H9 (cell line): ENCODE results near the gene ERMAP. TPM values are rescaled to one million over a fixed set of nuclear protein-coding genes. Genes with fewer than 3 reads are reported as not detected.

Source experiments
- DNase-seq: peaks from one replicate; pipeline ENCODE4 v3.0.0-alpha.2; 2017
- H2AFZ ChIP-seq: one replicate; pipeline ENCODE4 v1.6.1; 2013; ENCODE audit warnings: mild to moderate bottlenecking, low read length, control low read depth, moderate library complexity
- H2AK5ac ChIP-seq: 2 replicates; pipeline ENCODE4 v1.6.1; 2013; ENCODE audit warnings: low read length, control low read depth, mixed read lengths; ENCODE audit not compliant: insufficient read length
- H2BK120ac ChIP-seq: one replicate; pipeline ENCODE4 v1.6.1; 2013; ENCODE audit warnings: low read depth, mild to moderate bottlenecking, low read length, control low read depth, inconsistent platforms; ENCODE audit not compliant: poor library complexity, severe bottlenecking
- H2BK12ac ChIP-seq: 2 replicates; pipeline ENCODE4 v1.6.1; 2013; ENCODE audit warnings: low read length, control low read depth, mixed read lengths, low read depth; ENCODE audit not compliant: insufficient read length
- H2BK15ac ChIP-seq: 2 replicates; pipeline ENCODE4 v1.6.1; 2013; ENCODE audit warnings: low read depth, low read length, control low read depth
- H2BK20ac ChIP-seq: one replicate; pipeline ENCODE4 v1.6.1; 2013; ENCODE audit warnings: low read depth, mild to moderate bottlenecking, low read length, control low read depth, inconsistent platforms; ENCODE audit not compliant: poor library complexity, severe bottlenecking
- H2BK5ac ChIP-seq: 2 replicates; pipeline ENCODE4 v1.6.1; 2013; ENCODE audit warnings: low read length, control low read depth, mixed read lengths; ENCODE audit not compliant: insufficient read length
- H3K14ac ChIP-seq: 2 replicates; pipeline ENCODE4 v1.6.1; 2013; ENCODE audit warnings: low read length, control low read depth; ENCODE audit not compliant: insufficient read depth
- H3K18ac ChIP-seq: 2 replicates; pipeline ENCODE4 v1.6.1; 2013; ENCODE audit warnings: low read depth, mild to moderate bottlenecking, mixed read lengths, low read length, control low read depth; ENCODE audit not compliant: insufficient read length
- H3K23ac ChIP-seq: 2 replicates; pipeline ENCODE4 v1.6.1; 2013; ENCODE audit warnings: low read length, control low read depth, mixed read lengths, low read depth; ENCODE audit not compliant: insufficient read length
- H3K23me2 ChIP-seq: 2 replicates; pipeline ENCODE4 v1.6.1; 2013; ENCODE audit warnings: low read depth, mild to moderate bottlenecking, mixed read lengths, low read length, control low read depth; ENCODE audit not compliant: insufficient read length, poor library complexity, severe bottlenecking
- H3K27ac ChIP-seq: 2 replicates; pipeline ENCODE4 v1.5.1; 2013; ENCODE audit warnings: low read length, control low read depth, mixed read lengths, low read depth; ENCODE audit not compliant: insufficient read length
- H3K27me3 ChIP-seq: 2 replicates; pipeline ENCODE4 v1.6.1; 2013; ENCODE audit warnings: low read length, control low read depth, inconsistent platforms; ENCODE audit not compliant: insufficient read depth
- H3K4ac ChIP-seq: 2 replicates; pipeline ENCODE4 v1.6.1; 2013; ENCODE audit warnings: low read depth, mild to moderate bottlenecking, control low read depth, inconsistent platforms, low read length, moderate library complexity
- H3K4me1 ChIP-seq: 2 replicates; pipeline ENCODE4 v1.6.1; 2013; ENCODE audit warnings: low read length, control low read depth, inconsistent platforms; ENCODE audit not compliant: insufficient read depth
- H3K4me2 ChIP-seq: 2 replicates; pipeline ENCODE4 v1.6.1; 2013; ENCODE audit warnings: low read length, control low read depth, mixed read lengths; ENCODE audit not compliant: insufficient read length, insufficient read depth
- H3K56ac ChIP-seq: 2 replicates; pipeline ENCODE4 v1.6.1; 2013; ENCODE audit warnings: low read depth, mild to moderate bottlenecking, mixed read lengths, low read length, control low read depth; ENCODE audit not compliant: insufficient read length
- H3K79me1 ChIP-seq: 2 replicates; pipeline ENCODE4 v1.6.1; 2013; ENCODE audit warnings: low read depth, mild to moderate bottlenecking, moderate library complexity, low read length, control low read depth, inconsistent platforms; ENCODE audit not compliant: insufficient read depth, poor library complexity, severe bottlenecking
- H3K79me2 ChIP-seq: 2 replicates; pipeline ENCODE4 v1.6.1; 2013; ENCODE audit warnings: low read length, control low read depth, inconsistent platforms; ENCODE audit not compliant: insufficient read depth
- H3K9ac ChIP-seq: 2 replicates; pipeline ENCODE4 v1.6.1; 2013; ENCODE audit warnings: low read length, control low read depth, mixed read lengths; ENCODE audit not compliant: insufficient read length; ENCODE audit errors: extremely low read depth
- H3K9me3 ChIP-seq: one replicate; pipeline ENCODE4 v1.6.1; 2013; ENCODE audit warnings: low read depth, low read length, inconsistent platforms; ENCODE audit not compliant: control insufficient read depth
- H3T11ph ChIP-seq: one replicate; pipeline ENCODE4 v1.6.1; 2013; ENCODE audit warnings: mild to moderate bottlenecking, low read length, control low read depth, inconsistent platforms
- H4K20me1 ChIP-seq: one replicate; pipeline ENCODE4 v1.6.1; 2013; ENCODE audit not compliant: control insufficient read depth, insufficient read length, insufficient read depth
- H4K5ac ChIP-seq: 2 replicates; pipeline ENCODE4 v1.6.1; 2013; ENCODE audit warnings: low read depth, mild to moderate bottlenecking, mixed read lengths, low read length, control low read depth; ENCODE audit not compliant: insufficient read length
- H4K8ac ChIP-seq: replicated peaks from 2 replicates; pipeline ENCODE4 v1.6.1; 2013; ENCODE audit warnings: low read length, control low read depth, mixed read lengths, low read depth; ENCODE audit not compliant: insufficient read length
- H4K91ac ChIP-seq: 2 replicates; pipeline ENCODE4 v1.6.1; 2013; ENCODE audit warnings: low read depth, mild to moderate bottlenecking, moderate library complexity, mixed read lengths, low read length, control low read depth; ENCODE audit not compliant: insufficient read length
- H3K27ac Mint-ChIP-seq, 3 experiments: 2 replicates in 2 of 3; 3 replicates in 1 of 3; pipeline ENCODE4 v1.8.0; 2020 to 2021; ENCODE audit warnings: mixed read lengths in 3 of 3, mild to moderate bottlenecking in 1 of 3, moderate library complexity in 1 of 3
- H3K27me3 Mint-ChIP-seq: 2 replicates; pipeline ENCODE4 v1.8.0; 2021; ENCODE audit warnings: low read depth, mild to moderate bottlenecking, moderate library complexity, mixed read lengths
- H3K36me3 Mint-ChIP-seq, 3 experiments: 2 replicates in 2 of 3; 3 replicates in 1 of 3; pipeline ENCODE4 v1.8.0; 2020 to 2021; ENCODE audit warnings: low read depth in 3 of 3, mixed read lengths in 3 of 3; ENCODE audit not compliant: insufficient read depth in 1 of 3
- H3K4me1 Mint-ChIP-seq, 2 experiments: 2 replicates each; pipeline ENCODE4 v1.8.0; 2020; ENCODE audit warnings: mixed read lengths in 2 of 2
- H3K4me3 Mint-ChIP-seq, 2 experiments: 2 replicates in 1 of 2; 3 replicates in 1 of 2; pipeline ENCODE4 v1.8.0; 2020 to 2021; ENCODE audit warnings: mild to moderate bottlenecking in 2 of 2, mixed read lengths in 2 of 2, moderate library complexity in 1 of 2
- H3K9me3 Mint-ChIP-seq, 2 experiments: 2 replicates in 1 of 2; 3 replicates in 1 of 2; pipeline ENCODE4 v1.8.0; 2020; ENCODE audit warnings: mild to moderate bottlenecking in 2 of 2, mixed read lengths in 2 of 2, moderate library complexity in 1 of 2
- WGBS: extraction: QIAGEN DNeasy Blood & Tissue Kit; methylation state at CpG from one replicate; pipeline ENCODE4 v1.1.7; 2013; ENCODE audit warnings: missing lambda C conversion rate, low lambda C conversion rate, mixed read lengths; ENCODE audit not compliant: insufficient read length; ENCODE audit errors: extremely low coverage; 5-methylcytosine and 5-hydroxymethylcytosine counted together
- total RNA-seq: library from RNA; stranded (reverse); gene quantifications from 2 replicates; pipeline ENCODE4 v1.2.1, GENCODE V29; 2021
- TF ChIP-seq, protein P1 (sequence below): fragments of 200-600 bp; sonication (generic); conservative IDR thresholded peaks from 3 replicates; pipeline ENCODE4 v1.8.0; 2021; ENCODE audit warnings: antibody characterized with exemption, mild to moderate bottlenecking

ERMAP gene
- total RNA-seq, 1 experiment from 2014 or later, result 4.5 TPM

DNA sequence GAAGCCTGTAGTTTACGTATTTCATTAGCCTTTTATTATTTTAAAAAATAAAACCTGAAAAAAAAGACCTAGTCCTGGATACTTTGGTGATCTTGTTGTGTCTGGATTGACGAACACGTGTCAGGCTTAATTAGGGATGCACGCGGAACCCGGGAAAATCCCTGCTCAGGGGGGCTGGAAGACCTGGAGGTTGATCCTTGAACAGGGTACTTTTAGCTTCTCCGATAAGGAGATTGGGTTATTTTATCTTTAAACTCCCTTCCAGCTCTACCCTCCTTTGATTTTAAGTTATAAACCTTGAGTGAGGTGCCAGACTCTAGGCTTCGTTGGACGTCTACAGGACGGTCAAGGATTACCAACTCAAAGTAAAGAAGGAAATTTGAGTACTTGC, 28.9 kb downstream of the ERMAP start:
- no peak overlapping the region for H2BK12ac ChIP-seq
- TF ChIP-seq, protein P1, sequence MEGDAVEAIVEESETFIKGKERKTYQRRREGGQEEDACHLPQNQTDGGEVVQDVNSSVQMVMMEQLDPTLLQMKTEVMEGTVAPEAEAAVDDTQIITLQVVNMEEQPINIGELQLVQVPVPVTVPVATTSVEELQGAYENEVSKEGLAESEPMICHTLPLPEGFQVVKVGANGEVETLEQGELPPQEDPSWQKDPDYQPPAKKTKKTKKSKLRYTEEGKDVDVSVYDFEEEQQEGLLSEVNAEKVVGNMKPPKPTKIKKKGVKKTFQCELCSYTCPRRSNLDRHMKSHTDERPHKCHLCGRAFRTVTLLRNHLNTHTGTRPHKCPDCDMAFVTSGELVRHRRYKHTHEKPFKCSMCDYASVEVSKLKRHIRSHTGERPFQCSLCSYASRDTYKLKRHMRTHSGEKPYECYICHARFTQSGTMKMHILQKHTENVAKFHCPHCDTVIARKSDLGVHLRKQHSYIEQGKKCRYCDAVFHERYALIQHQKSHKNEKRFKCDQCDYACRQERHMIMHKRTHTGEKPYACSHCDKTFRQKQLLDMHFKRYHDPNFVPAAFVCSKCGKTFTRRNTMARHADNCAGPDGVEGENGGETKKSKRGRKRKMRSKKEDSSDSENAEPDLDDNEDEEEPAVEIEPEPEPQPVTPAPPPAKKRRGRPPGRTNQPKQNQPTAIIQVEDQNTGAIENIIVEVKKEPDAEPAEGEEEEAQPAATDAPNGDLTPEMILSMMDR, result no peak
- H3T11ph ChIP-seq, result no peak overlapping the region
- H3K23ac ChIP-seq, result no peak overlapping the region
- H3K9ac ChIP-seq, result peak overlapping the region; percentile 41
- H3K23me2 ChIP-seq, result peaks cover 6% of the 10 kb centered on the region
- H3K27ac ChIP-seq, result no peak overlapping the region
- H2AFZ ChIP-seq, result no peak overlapping the region
- peak overlapping the region in 1 of 3 experiments; percentile 77; a peak in 2 of 7 replicates for H3K27ac Mint-ChIP-seq
- H3K27me3 Mint-ChIP-seq, result no peaks in the 10 kb centered on the region
- no peak overlapping the region for H2AK5ac ChIP-seq
- no peak overlapping the region for H3K56ac ChIP-seq
- DNase-seq, result no peak
- no peaks in the 10 kb centered on the region; the same call in 1 of the 2 replicates for H3K79me2 ChIP-seq
- no peak overlapping the region for H2BK15ac ChIP-seq
- no peak overlapping the region for H3K4ac ChIP-seq
- H3K27me3 ChIP-seq, result no peaks in the 10 kb centered on the region
- H2BK120ac ChIP-seq, result no peak overlapping the region
- peak overlapping the region; percentile 67 for H3K4me2 ChIP-seq
- no CpG with 5 or more reads among the region's 10 CpGs for WGBS
- no peak overlapping the region for H2BK20ac ChIP-seq
- H4K5ac ChIP-seq, result no peak overlapping the region
- peaks cover 0 to 3% of the 10 kb centered on the region in 2 experiments; a peak in 3 of 5 replicates for H3K9me3 Mint-ChIP-seq
- no peak overlapping the region for H4K8ac ChIP-seq
- H3K14ac ChIP-seq, result no peak overlapping the region
- no peak overlapping the region for H3K18ac ChIP-seq
- H4K20me1 ChIP-seq, result no peaks in the 10 kb centered on the region
- peak overlapping the region; percentile 93 to 94 for H3K4me3 Mint-ChIP-seq
- H3K79me1 ChIP-seq, result peaks cover 4% of the 10 kb centered on the region
- H4K91ac ChIP-seq, result no peak overlapping the region
- H3K36me3 Mint-ChIP-seq, result peaks cover 27 to 46% (median 27%) of the 10 kb centered on the region in 3 experiments
- no peak overlapping the region for H2BK5ac ChIP-seq
- peaks cover 20 to 25% of the 10 kb centered on the region in 2 experiments for H3K4me1 Mint-ChIP-seq
- no peaks in the 10 kb centered on the region for H3K9me3 ChIP-seq
- peaks cover 2% of the 10 kb centered on the region; the same call in 1 of the 2 replicates for H3K4me1 ChIP-seq
